Mesendoderm (in vitro differentiated cells): Measurements from ENCODE around the gene TMC3.

ENCODE experiments used
- DNase-seq: peaks from one replicate; pipeline ENCODE4 v3.0.0; 2013
- H2AK5ac ChIP-seq: 2 replicates; pipeline ENCODE4 v1.6.1; 2013; ENCODE audit warnings: low read length, inconsistent platforms
- H2BK120ac ChIP-seq: 2 replicates; pipeline ENCODE4 v1.6.1; 2013; ENCODE audit warnings: low read depth, mild to moderate bottlenecking, low read length, moderate library complexity, mixed read lengths
- H2BK15ac ChIP-seq: replicated peaks from 2 replicates; pipeline ENCODE4 v1.6.1; 2013; ENCODE audit warnings: low read depth, mild to moderate bottlenecking, moderate library complexity
- H2BK5ac ChIP-seq: 2 replicates; pipeline ENCODE4 v1.6.1; 2013; ENCODE audit warnings: low read length, inconsistent platforms
- H3K18ac ChIP-seq: 2 replicates; pipeline ENCODE4 v1.6.1; 2013; ENCODE audit warnings: mild to moderate bottlenecking, low read length, mixed read lengths
- H3K23ac ChIP-seq: one replicate; pipeline ENCODE4 v1.6.1; 2013; ENCODE audit warnings: low read length
- H3K27ac ChIP-seq: 2 replicates; pipeline ENCODE4 v1.5.1; 2013; ENCODE audit warnings: low read depth, mild to moderate bottlenecking, inconsistent platforms, low read length, moderate library complexity
- H3K27me3 ChIP-seq: 2 replicates; pipeline ENCODE4 v1.6.1; 2013; ENCODE audit warnings: low read length, control low read depth, mild to moderate bottlenecking, inconsistent platforms; ENCODE audit not compliant: insufficient read depth, poor library complexity
- H3K36me3 ChIP-seq: 2 replicates; pipeline ENCODE4 v1.6.1; 2013; ENCODE audit warnings: low read length, inconsistent platforms; ENCODE audit not compliant: control insufficient read depth, insufficient read depth
- H3K4ac ChIP-seq: one replicate; pipeline ENCODE4 v1.6.1; 2013; ENCODE audit warnings: low read depth, mild to moderate bottlenecking, low read length, moderate library complexity
- H3K4me1 ChIP-seq: 2 replicates; pipeline ENCODE4 v1.6.1; 2013; ENCODE audit warnings: low read depth, low read length, inconsistent platforms; ENCODE audit not compliant: control insufficient read depth
- H3K4me2 ChIP-seq: 2 replicates; pipeline ENCODE4 v1.6.1; 2013; ENCODE audit warnings: low read length
- H3K4me3 ChIP-seq: 2 replicates; pipeline ENCODE4 v1.5.1; 2013; ENCODE audit warnings: mild to moderate bottlenecking, low read length
- H3K56ac ChIP-seq: one replicate; pipeline ENCODE4 v1.6.1; 2013; ENCODE audit warnings: low read length
- H3K79me1 ChIP-seq: 2 replicates; pipeline ENCODE4 v1.6.1; 2013; ENCODE audit warnings: low read length, inconsistent platforms
- H3K79me2 ChIP-seq: 2 replicates; pipeline ENCODE4 v1.6.1; 2013; ENCODE audit warnings: mild to moderate bottlenecking, low read length; ENCODE audit not compliant: control insufficient read depth, insufficient read depth
- H3K9ac ChIP-seq: 2 replicates; pipeline ENCODE4 v1.6.1; 2013; ENCODE audit warnings: low read length, inconsistent platforms
- H4K5ac ChIP-seq: one replicate; pipeline ENCODE4 v1.6.1; 2013; ENCODE audit warnings: low read length
- H4K8ac ChIP-seq: one replicate; pipeline ENCODE4 v1.6.1; 2013; ENCODE audit warnings: low read depth, mild to moderate bottlenecking, control low read depth, low read length, moderate library complexity
- WGBS: extraction: QIAGEN DNeasy Blood & Tissue Kit; methylation state at CpG from one replicate; pipeline ENCODE4 v1.1.7; 2013; ENCODE audit warnings: low lambda C conversion rate, missing lambda C conversion rate; ENCODE audit not compliant: insufficient coverage; ENCODE audit errors: extremely low coverage; 5-methylcytosine and 5-hydroxymethylcytosine counted together

Gene TMC3

GRCh38 chr15:81285461-81285860, 88.6 kb downstream of the TMC3 start:
- no peak overlapping the region for H2AK5ac ChIP-seq
- no peak overlapping the region for H3K4me3 ChIP-seq
- no peaks in the 10 kb centered on the region for H3K27me3 ChIP-seq
- no CpG with 5 or more reads among the region's 6 CpGs for WGBS
- no peak overlapping the region for H2BK5ac ChIP-seq
- H3K36me3 ChIP-seq, result no peaks in the 10 kb centered on the region
- H3K79me2 ChIP-seq, result no peaks in the 10 kb centered on the region
- H3K79me1 ChIP-seq, result no peaks in the 10 kb centered on the region
- H3K56ac ChIP-seq, result no peak overlapping the region
- no peak overlapping the region for H3K4ac ChIP-seq
- no peak overlapping the region for H3K9ac ChIP-seq
- no peak overlapping the region for H2BK15ac ChIP-seq
- no peak overlapping the region for H2BK120ac ChIP-seq
- H3K4me2 ChIP-seq, result no peak overlapping the region
- H3K18ac ChIP-seq, result no peak overlapping the region
- no peaks in the 10 kb centered on the region for H3K4me1 ChIP-seq
- H4K8ac ChIP-seq, result no peak overlapping the region
- H3K23ac ChIP-seq, result no peak overlapping the region
- H3K27ac ChIP-seq, result no peak overlapping the region
- no peak overlapping the region for H4K5ac ChIP-seq
- no peak for DNase-seq

GRCh38 chr15:81284256-81285031, 89.6 kb downstream of the TMC3 start:
- Histone ChIP-seq H2AK5ac (no peak overlapping the region), H2BK15ac (no peak overlapping the region), H3K36me3 (no peaks in the 10 kb centered on the region), H3K27ac (no peak overlapping the region), H2BK5ac (no peak overlapping the region), H3K4me1 (no peaks in the 10 kb centered on the region), H3K4me3 (no peak overlapping the region), H2BK120ac (no peak overlapping the region), H4K5ac (no peak overlapping the region), H3K79me1 (no peaks in the 10 kb centered on the region), H3K23ac (no peak overlapping the region), H3K18ac (no peak overlapping the region), H3K9ac (no peak overlapping the region), H3K4ac (no peak overlapping the region), H3K27me3 (no peaks in the 10 kb centered on the region), H3K4me2 (no peak overlapping the region), H3K79me2 (no peaks in the 10 kb centered on the region), H3K56ac (no peak overlapping the region), H4K8ac (no peak overlapping the region)
- no CpG with 5 or more reads among the region's 5 CpGs for WGBS
- no peak for DNase-seq

- WGBS, result no CpG with 5 or more reads among the region's 5 CpGs
Observed at GRCh38 chr15:81282911-81283310, 91.1 kb downstream of the TMC3 start.

GRCh38 chr15:81282606-81282895, 91.5 kb downstream of the TMC3 start:
- H3K23ac ChIP-seq, result no peak overlapping the region
- no peak overlapping the region for H3K4ac ChIP-seq
- no peak overlapping the region for H4K8ac ChIP-seq
- H3K18ac ChIP-seq, result no peak overlapping the region
- H2BK5ac ChIP-seq, result no peak overlapping the region
- H3K79me1 ChIP-seq, result no peaks in the 10 kb centered on the region
- H2BK120ac ChIP-seq, result no peak overlapping the region
- no peak overlapping the region for H3K27ac ChIP-seq
- H2AK5ac ChIP-seq, result no peak overlapping the region
- no peak overlapping the region for H3K9ac ChIP-seq
- H2BK15ac ChIP-seq, result no peak overlapping the region
- no peaks in the 10 kb centered on the region for H3K79me2 ChIP-seq
- no peak overlapping the region for H3K4me3 ChIP-seq
- no peak for DNase-seq
- no peak overlapping the region for H3K4me2 ChIP-seq
- H3K56ac ChIP-seq, result no peak overlapping the region
- H4K5ac ChIP-seq, result no peak overlapping the region
- no peaks in the 10 kb centered on the region for H3K27me3 ChIP-seq
- H3K36me3 ChIP-seq, result no peaks in the 10 kb centered on the region
- H3K4me1 ChIP-seq, result no peaks in the 10 kb centered on the region
- no CpG with 5 or more reads among the region's 18 CpGs for WGBS

More at GRCh38 chr15:81282911-81283310, 91.1 kb downstream of the TMC3 start:
- no peak overlapping the region for H3K56ac ChIP-seq
- H2BK5ac ChIP-seq, result no peak overlapping the region
- H3K18ac ChIP-seq, result no peak overlapping the region
- no peak overlapping the region for H2AK5ac ChIP-seq
- no peaks in the 10 kb centered on the region for H3K27me3 ChIP-seq
- no peak overlapping the region for H3K27ac ChIP-seq
- H4K5ac ChIP-seq, result no peak overlapping the region
- no peak overlapping the region for H3K4me2 ChIP-seq
- H3K79me1 ChIP-seq, result no peaks in the 10 kb centered on the region
- no peaks in the 10 kb centered on the region for H3K4me1 ChIP-seq
- no peak overlapping the region for H3K4me3 ChIP-seq
- no peak overlapping the region for H4K8ac ChIP-seq
- H3K9ac ChIP-seq, result no peak overlapping the region
- H3K23ac ChIP-seq, result no peak overlapping the region
- H3K4ac ChIP-seq, result no peak overlapping the region
- H3K36me3 ChIP-seq, result no peaks in the 10 kb centered on the region
- no peak overlapping the region for H2BK120ac ChIP-seq
- H2BK15ac ChIP-seq, result no peak overlapping the region
- H3K79me2 ChIP-seq, result no peaks in the 10 kb centered on the region
- DNase-seq, result no peak

GRCh38 chr15:81281766-81282605, 92.0 kb downstream of the TMC3 start:
- H3K23ac ChIP-seq, result no peak overlapping the region
- H3K79me2 ChIP-seq, result no peaks in the 10 kb centered on the region
- H4K8ac ChIP-seq, result no peak overlapping the region
- no peak overlapping the region for H4K5ac ChIP-seq
- no peaks in the 10 kb centered on the region for H3K27me3 ChIP-seq
- H2BK15ac ChIP-seq, result no peak overlapping the region
- H2BK5ac ChIP-seq, result no peak overlapping the region
- H2BK120ac ChIP-seq, result no peak overlapping the region
- no peak for DNase-seq
- no peaks in the 10 kb centered on the region for H3K79me1 ChIP-seq
- WGBS, result no CpG with 5 or more reads among the region's 12 CpGs
- no peak overlapping the region for H2AK5ac ChIP-seq
- H3K4me2 ChIP-seq, result no peak overlapping the region
- H3K9ac ChIP-seq, result no peak overlapping the region
- H3K4me3 ChIP-seq, result no peak overlapping the region
- no peak overlapping the region for H3K18ac ChIP-seq
- no peak overlapping the region for H3K27ac ChIP-seq
- no peaks in the 10 kb centered on the region for H3K4me1 ChIP-seq
- H3K36me3 ChIP-seq, result no peaks in the 10 kb centered on the region
- H3K56ac ChIP-seq, result no peak overlapping the region
- no peak overlapping the region for H3K4ac ChIP-seq
